OCI-LY7 (cell line): ENCODE measurements around the gene SLC1A3. TPM values are rescaled to one million over a fixed set of nuclear protein-coding genes. Genes with fewer than 3 reads are reported as not detected.
"Not testable (repeated sequence)": the region's sequence is repeated elsewhere in the genome, so short reads cannot be mapped to it uniquely, and the experiment has no call there.

Experiments used
- BruUV-seq: library from RNA; stranded (reverse); fragments of 400-500 nt; replicated peaks from 2 replicates; lab custom pipeline; 2021; lab: Mats Ljungman, UMichigan
- CTCF ChIA-PET: fragments of 300-600 bp; sonication (Branson Sonifier 250); formaldehyde crosslinking; loops from one replicate; lab custom pipeline; 2022; ENCODE audit warnings: antibody characterized with exemption; ENCODE audit not compliant: unreplicated experiment; lab: Charles Lee
- POLR2A ChIA-PET: fragments of 300-600 bp; sonication (Branson Sonifier 250); formaldehyde crosslinking; loops from one replicate; lab custom pipeline; 2022; ENCODE audit warnings: antibody characterized with exemption; lab: Charles Lee
- DNase-seq: peaks from one replicate; pipeline ENCODE4 v3.0.0-alpha.2; 2015; ENCODE audit warnings: low spot score
- H2AFZ ChIP-seq: fragments of 200-600 bp; sonication (generic), shearing (Covaris generic); 2 replicates; pipeline ENCODE4 v1.6.1; 2014; ENCODE audit warnings: mild to moderate bottlenecking, antibody characterized with exemption, low read length, moderate library complexity
- H3K27ac ChIP-seq: fragments of 200-600 bp; sonication (generic); 2 replicates; pipeline ENCODE4 v1.5.1; 2014; ENCODE audit warnings: mixed run types, low read depth, mild to moderate bottlenecking, moderate library complexity, low read length, inconsistent platforms; ENCODE audit not compliant: poor library complexity, severe bottlenecking
- H3K36me3 ChIP-seq: fragments of 200-600 bp; sonication (generic); 2 replicates; pipeline ENCODE4 v1.6.1; 2014; ENCODE audit warnings: mild to moderate bottlenecking, antibody characterized with exemption, low read length, moderate library complexity, mixed read lengths; ENCODE audit not compliant: insufficient read depth
- H3K4me1 ChIP-seq: fragments of 200-600 bp; sonication (generic); 2 replicates; pipeline ENCODE4 v1.5.1; 2014; ENCODE audit warnings: mild to moderate bottlenecking, low read length; ENCODE audit not compliant: insufficient read depth, poor library complexity, severe bottlenecking
- H3K4me2 ChIP-seq: fragments of 200-600 bp; sonication (generic); 2 replicates; pipeline ENCODE4 v1.6.1; 2014; ENCODE audit warnings: mild to moderate bottlenecking, low read length
- H3K4me3 ChIP-seq: fragments of 200-600 bp; sonication (generic); 2 replicates; pipeline ENCODE4 v1.5.1; 2014; ENCODE audit warnings: mild to moderate bottlenecking, low read depth, low read length; ENCODE audit not compliant: poor library complexity, severe bottlenecking
- H3K79me2 ChIP-seq: fragments of 200-600 bp; sonication (generic); 2 replicates; pipeline ENCODE4 v1.6.1; 2016; ENCODE audit warnings: low read depth, mild to moderate bottlenecking, low read length, moderate library complexity, mixed read lengths; ENCODE audit not compliant: insufficient read depth
- H3K9me2 ChIP-seq: fragments of 200-600 bp; sonication (generic); 2 replicates; pipeline ENCODE4 v1.6.1; 2016; ENCODE audit warnings: mild to moderate bottlenecking, low read length, mixed read lengths; ENCODE audit not compliant: insufficient read depth
- H3K9me3 ChIP-seq: fragments of 200-600 bp; sonication (generic); 2 replicates; pipeline ENCODE4 v1.6.1; 2014; ENCODE audit warnings: mild to moderate bottlenecking, mixed run types, low read length, mixed read lengths
- H4K20me1 ChIP-seq: fragments of 200-600 bp; sonication (generic); 2 replicates; pipeline ENCODE4 v1.6.1; 2014; ENCODE audit warnings: mild to moderate bottlenecking, antibody characterized with exemption, low read length, moderate library complexity, mixed read lengths; ENCODE audit not compliant: insufficient read depth
- EZH2phosphoT487 ChIP-seq: fragments of 200-600 bp; sonication (generic); IDR thresholded peaks from 2 replicates; pipeline ENCODE4 v1.6.1; 2018; ENCODE audit warnings: low read depth, borderline replicate concordance, mild to moderate bottlenecking, mixed run types, antibody characterized with exemption, low read length, moderate library complexity, mixed read lengths
- intact Hi-C: fragments of 100-400 bp; cut with micrococcal nuclease; formaldehyde crosslinking; loops from one replicate; pipeline ENCODE4 v1.10.0; 2022; ENCODE audit not compliant: unreplicated experiment
- total RNA-seq, 2 experiments: library from RNA; depleted of rRNA in 1 of 2; stranded (reverse); fragments of >200 nt in 1 of 2; shearing (Covaris generic) in 1 of 2; gene quantifications; 2 replicates each; pipeline ENCODE4 v1.2.3, GENCODE V29; 2014 to 2022
- TF ChIP-seq, protein P1 (sequence below): fragments of 200-600 bp; sonication (generic); conservative IDR thresholded peaks from 2 replicates; pipeline ENCODE4 v1.5.1; 2014; ENCODE audit warnings: mild to moderate bottlenecking, antibody characterized with exemption, low read length, moderate library complexity, mixed read lengths

SLC1A3 gene
- total RNA-seq, 2 experiments from 2014 or later, result not detected

DNA sequence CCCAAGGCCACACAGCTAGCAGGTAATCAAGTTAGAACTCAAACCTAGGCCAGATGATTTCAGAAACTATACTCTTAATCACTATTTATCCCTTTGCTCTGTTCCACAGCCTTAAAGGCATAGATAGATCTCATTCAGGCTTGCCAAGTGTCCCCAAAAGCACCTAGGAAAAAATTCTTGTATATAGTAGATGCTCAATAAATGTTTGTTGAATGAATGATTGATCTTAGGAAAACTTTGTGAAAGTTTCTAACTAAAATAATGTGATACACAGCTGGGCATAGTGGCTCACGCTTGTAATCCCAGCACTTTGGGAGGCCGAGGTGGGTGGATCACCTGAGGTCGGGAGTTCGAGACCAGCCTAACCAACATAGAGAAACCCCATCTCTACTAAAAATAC lies 16.7 kb upstream of the SLC1A3 start:
- not testable (repeated sequence) for BruUV-seq
- POLR2A ChIA-PET, result interaction anchor here (1.1 kb wide), 1 partner anchor 19 kb away, joined by 3 read pairs; no protein-coding TSS in a partner anchor

DNA sequence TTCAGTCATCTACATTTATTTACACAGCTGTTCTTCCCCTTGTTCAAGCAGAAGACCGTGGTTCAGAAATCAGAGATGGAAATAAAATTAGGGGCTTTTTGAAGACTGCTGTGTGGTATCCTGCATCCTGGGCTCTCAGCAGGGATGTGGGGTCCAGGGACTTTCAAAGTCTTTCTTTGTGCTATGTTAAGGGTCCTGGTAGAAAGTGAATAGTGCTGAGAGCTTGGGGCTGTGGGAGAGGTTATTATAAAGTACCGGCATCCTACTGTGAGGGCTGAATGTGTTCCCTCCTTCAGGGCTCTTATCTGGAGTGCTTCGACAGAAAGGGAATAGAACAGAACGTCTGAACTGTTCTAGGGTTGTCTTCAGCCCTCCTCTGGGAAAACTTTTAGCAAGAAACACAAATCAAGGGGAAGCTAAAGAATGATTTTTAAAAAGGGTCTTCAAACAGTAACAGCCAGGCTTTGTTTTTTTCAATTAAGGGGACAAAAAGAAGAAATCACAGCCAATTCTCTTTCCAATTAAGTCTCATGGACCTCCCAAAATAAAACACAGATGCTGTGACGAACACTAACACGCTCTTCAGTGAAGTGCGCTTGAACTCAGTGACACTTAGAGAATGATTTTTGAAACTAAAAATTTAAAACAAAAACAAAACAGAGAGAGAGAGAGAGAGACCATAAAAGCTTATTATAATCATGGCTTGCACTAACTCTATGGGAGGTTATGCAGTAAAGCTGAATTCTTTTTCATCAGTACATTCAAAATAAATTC lies 15.7 kb upstream of the SLC1A3 start:
- POLR2A ChIA-PET, result interaction anchor here (1.0 to 1.1 kb wide), 2 partner anchors 12 to 15 kb away, joined by 3 to 4 read pairs; no protein-coding TSS in a partner anchor
- Histone ChIP-seq H3K4me1 (no peaks in the 10 kb centered on the region), H3K4me3 (no peak overlapping the region), H3K36me3 (no peaks in the 10 kb centered on the region), H3K9me2 (no peaks in the 10 kb centered on the region), H3K27ac (no peak overlapping the region), H3K79me2 (no peaks in the 10 kb centered on the region), H2AFZ (no peak overlapping the region), H3K4me2 (no peak overlapping the region), H3K9me3 (no peaks in the 10 kb centered on the region), H4K20me1 (no peaks in the 10 kb centered on the region)
- TF ChIP-seq EZH2phosphoT487, result no peak
- TF ChIP-seq, protein P1, sequence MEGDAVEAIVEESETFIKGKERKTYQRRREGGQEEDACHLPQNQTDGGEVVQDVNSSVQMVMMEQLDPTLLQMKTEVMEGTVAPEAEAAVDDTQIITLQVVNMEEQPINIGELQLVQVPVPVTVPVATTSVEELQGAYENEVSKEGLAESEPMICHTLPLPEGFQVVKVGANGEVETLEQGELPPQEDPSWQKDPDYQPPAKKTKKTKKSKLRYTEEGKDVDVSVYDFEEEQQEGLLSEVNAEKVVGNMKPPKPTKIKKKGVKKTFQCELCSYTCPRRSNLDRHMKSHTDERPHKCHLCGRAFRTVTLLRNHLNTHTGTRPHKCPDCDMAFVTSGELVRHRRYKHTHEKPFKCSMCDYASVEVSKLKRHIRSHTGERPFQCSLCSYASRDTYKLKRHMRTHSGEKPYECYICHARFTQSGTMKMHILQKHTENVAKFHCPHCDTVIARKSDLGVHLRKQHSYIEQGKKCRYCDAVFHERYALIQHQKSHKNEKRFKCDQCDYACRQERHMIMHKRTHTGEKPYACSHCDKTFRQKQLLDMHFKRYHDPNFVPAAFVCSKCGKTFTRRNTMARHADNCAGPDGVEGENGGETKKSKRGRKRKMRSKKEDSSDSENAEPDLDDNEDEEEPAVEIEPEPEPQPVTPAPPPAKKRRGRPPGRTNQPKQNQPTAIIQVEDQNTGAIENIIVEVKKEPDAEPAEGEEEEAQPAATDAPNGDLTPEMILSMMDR, result no peak
- no peak for DNase-seq
- intact Hi-C loops, result no loop called here
- no TSS peak for BruUV-seq
- CTCF ChIA-PET, result no interaction called here

More for the DNA sequence above, 16.7 kb upstream of the SLC1A3 start:
- H3K4me2 ChIP-seq, H3K36me3 ChIP-seq, H4K20me1 ChIP-seq, H3K9me2 ChIP-seq, H3K4me3 ChIP-seq, H3K79me2 ChIP-seq, H3K4me1 ChIP-seq, H3K27ac ChIP-seq, CTCF ChIA-PET, intact Hi-C loops, H3K9me3 ChIP-seq, DNase-seq, H2AFZ ChIP-seq: not testable (repeated sequence)

DNA sequence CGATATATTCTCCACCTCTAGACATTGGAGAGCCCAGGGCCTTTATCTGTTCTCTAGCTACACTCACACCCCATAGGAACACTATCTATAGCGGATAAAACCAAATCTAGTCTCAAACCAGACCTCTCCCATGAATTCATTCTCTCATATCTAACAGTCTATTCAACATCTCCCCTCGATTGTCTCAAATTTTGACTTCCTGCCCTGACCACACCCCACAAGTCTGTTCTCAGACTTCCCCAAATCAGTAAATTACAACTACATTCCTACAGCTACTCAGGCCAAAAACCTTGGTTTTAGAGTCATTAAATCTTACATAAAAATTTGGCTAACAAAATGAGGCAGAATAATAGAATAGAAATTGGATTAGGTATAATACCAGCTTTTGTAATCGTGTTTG lies 12.5 kb upstream of the SLC1A3 start:
- ChIA-PET CTCF (no interaction called here), POLR2A (interaction anchor here (1.2 kb wide), 1 partner anchor 21 kb away, joined by 3 read pairs; no protein-coding TSS in a partner anchor)
- TF ChIP-seq, protein P1, result no peak
- no peak for TF ChIP-seq EZH2phosphoT487
- Histone ChIP-seq H3K4me3 (no peak overlapping the region), H3K9me3 (no peaks in the 10 kb centered on the region), H3K79me2 (no peaks in the 10 kb centered on the region), H3K27ac (no peak overlapping the region), H3K4me1 (no peaks in the 10 kb centered on the region), H2AFZ (no peak overlapping the region), H4K20me1 (no peaks in the 10 kb centered on the region), H3K36me3 (no peaks in the 10 kb centered on the region), H3K9me2 (no peaks in the 10 kb centered on the region), H3K4me2 (no peak overlapping the region)
- no TSS peak for BruUV-seq
- intact Hi-C loops, result no loop called here
- no peak for DNase-seq
